ENCODE results near the gene SDK1. TPM values are rescaled to one million over a fixed set of nuclear protein-coding genes. Genes with fewer than 3 reads are reported as not detected.
"Not testable (repeated sequence)": the region's sequence is repeated elsewhere in the genome, so short reads cannot be mapped to it uniquely, and the experiment has no call there.

Gene SDK1
- total RNA-seq, 1 donor from 2014 or later: 10.9 TPM

DNA sequence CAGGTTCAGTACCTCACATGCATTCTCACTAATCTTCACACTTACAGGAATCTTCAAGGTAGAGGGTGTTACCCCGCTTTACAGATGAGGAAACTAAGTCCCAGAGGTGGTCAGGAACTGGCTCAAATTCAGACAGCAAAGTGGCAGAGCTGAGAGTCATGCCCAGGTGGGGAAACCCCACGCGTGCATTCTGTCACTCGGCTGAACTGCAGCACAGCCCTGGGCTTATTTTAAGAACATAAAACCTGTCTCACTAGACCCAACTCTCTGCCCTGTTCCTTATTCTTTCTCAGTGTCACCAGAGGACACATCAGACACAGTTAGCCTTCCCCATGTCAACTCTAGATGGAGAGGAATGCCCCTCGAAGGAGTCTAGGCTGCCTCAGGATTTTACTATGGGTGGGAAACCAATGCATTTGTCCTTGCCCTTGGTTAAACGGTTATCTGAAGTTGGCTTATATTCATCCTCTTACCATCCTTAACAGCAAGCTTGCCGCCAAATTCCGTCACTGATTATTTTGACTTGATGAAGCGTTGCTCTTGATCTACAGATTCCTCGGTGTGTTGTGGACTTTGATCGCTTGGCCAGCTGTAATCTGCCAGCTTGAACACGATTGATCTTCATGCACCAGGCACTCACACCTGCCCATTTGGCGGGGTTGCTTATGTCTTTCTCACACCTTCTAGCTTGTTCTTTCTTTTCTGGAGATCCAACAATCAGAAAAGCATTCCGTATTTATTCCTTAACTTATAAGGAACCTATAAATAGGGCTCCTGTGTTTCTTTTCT, 627.9 kb downstream of the SDK1 start:
- DNase-seq (ENCODE audit: low spot score): no peak
- Mint-ChIP-seq H3K9me3 (ENCODE audit: low read depth) (no peaks in the 10 kb centered on the region), H3K36me3 (ENCODE audit: low read depth) (no peaks in the 10 kb centered on the region), H3K27me3 (ENCODE audit: low read depth) (no peaks in the 10 kb centered on the region), H3K27ac (ENCODE audit: unreplicated experiment) (no peak overlapping the region), H3K4me3 (ENCODE audit: unreplicated experiment) (no peak overlapping the region), H3K4me1 (ENCODE audit: low read depth) (no peaks in the 10 kb centered on the region)
- TF ChIP-seq, protein P1, sequence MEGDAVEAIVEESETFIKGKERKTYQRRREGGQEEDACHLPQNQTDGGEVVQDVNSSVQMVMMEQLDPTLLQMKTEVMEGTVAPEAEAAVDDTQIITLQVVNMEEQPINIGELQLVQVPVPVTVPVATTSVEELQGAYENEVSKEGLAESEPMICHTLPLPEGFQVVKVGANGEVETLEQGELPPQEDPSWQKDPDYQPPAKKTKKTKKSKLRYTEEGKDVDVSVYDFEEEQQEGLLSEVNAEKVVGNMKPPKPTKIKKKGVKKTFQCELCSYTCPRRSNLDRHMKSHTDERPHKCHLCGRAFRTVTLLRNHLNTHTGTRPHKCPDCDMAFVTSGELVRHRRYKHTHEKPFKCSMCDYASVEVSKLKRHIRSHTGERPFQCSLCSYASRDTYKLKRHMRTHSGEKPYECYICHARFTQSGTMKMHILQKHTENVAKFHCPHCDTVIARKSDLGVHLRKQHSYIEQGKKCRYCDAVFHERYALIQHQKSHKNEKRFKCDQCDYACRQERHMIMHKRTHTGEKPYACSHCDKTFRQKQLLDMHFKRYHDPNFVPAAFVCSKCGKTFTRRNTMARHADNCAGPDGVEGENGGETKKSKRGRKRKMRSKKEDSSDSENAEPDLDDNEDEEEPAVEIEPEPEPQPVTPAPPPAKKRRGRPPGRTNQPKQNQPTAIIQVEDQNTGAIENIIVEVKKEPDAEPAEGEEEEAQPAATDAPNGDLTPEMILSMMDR (IDR thresholded peaks at IDR 0.05): no peak

DNA sequence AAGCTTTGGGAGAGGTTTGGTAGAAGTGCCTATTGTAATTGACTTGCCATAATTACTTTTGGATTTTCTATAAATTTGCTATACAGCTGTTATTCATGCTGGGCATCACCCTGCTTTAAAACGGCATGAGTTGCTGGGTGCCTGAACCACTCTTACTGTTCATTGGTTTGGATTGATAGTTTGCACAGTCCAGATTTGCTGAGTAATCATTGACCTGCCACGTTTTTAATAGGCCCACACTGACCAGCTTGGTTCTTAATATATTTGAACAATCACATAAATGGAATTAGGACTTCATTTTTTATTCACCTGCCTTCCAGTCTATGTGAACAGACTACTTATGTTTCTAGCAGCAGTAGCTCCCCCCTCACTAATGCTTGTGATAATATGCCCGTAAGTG, 630.8 kb downstream of the SDK1 start:
- no peak for DNase-seq (ENCODE audit: low spot score)
- Mint-ChIP-seq H3K27ac (ENCODE audit: unreplicated experiment) (no peak overlapping the region), H3K4me1 (ENCODE audit: low read depth) (no peaks in the 10 kb centered on the region), H3K27me3 (ENCODE audit: low read depth) (no peaks in the 10 kb centered on the region), H3K36me3 (ENCODE audit: low read depth) (peaks cover 9% of the 10 kb centered on the region), H3K4me3 (ENCODE audit: unreplicated experiment) (no peak overlapping the region), H3K9me3 (ENCODE audit: low read depth) (peaks cover 11% of the 10 kb centered on the region)
- TF ChIP-seq, protein P1 (IDR thresholded peaks at IDR 0.05): no peak

DNA sequence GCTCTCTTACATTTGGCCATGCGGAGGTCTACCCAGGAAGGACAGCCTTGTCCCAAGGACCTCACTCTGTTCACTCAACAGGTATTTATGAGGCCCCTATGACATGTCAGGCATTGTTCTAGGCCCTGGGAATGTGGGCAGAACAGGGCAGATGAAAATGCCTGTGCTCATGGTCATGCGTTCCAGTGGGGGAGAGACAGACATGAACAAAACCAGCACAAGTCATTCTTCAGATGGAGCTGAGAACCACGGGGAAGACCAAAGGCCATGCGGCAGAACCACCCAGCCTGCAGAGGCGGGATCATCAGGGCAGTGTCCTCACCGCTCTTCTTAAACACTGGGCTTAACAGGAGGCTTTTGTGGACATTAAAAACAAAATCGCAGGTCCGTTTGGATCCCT, 636.1 kb downstream of the SDK1 start:
- no peak for DNase-seq (ENCODE audit: low spot score)
- H3K9me3 Mint-ChIP-seq (ENCODE audit: low read depth): peaks cover 11% of the 10 kb centered on the region
- H3K4me3 Mint-ChIP-seq (ENCODE audit: unreplicated experiment): no peak overlapping the region
- peaks cover 10% of the 10 kb centered on the region for H3K36me3 Mint-ChIP-seq (ENCODE audit: low read depth)
- no peaks in the 10 kb centered on the region for H3K4me1 Mint-ChIP-seq (ENCODE audit: low read depth)
- no peak overlapping the region for H3K27ac Mint-ChIP-seq (ENCODE audit: unreplicated experiment)
- TF ChIP-seq, protein P1 (IDR thresholded peaks at IDR 0.05): no peak
- H3K27me3 Mint-ChIP-seq (ENCODE audit: low read depth): no peaks in the 10 kb centered on the region

DNA sequence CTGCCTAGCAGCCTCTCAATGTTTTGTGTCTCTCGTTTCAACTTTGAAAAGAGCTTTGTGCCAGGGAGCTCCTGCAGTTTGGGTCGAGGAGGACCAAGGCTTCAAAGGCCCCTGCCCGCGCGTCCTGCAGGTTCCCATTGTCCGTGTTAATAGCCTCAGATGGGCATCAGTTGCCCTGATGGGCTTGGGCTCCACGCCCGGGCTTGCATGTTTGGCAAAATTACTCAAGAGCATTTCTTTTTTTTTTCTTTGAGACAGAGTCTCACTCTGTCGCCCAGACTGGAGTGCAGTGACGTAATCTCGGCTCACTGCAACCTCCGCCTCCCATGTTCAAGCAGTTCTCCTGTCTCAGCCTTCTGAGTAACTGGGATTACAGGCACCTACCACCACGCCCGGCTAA, 636.6 kb downstream of the SDK1 start:
- H3K4me1 Mint-ChIP-seq (ENCODE audit: low read depth): no peaks in the 10 kb centered on the region
- TF ChIP-seq, protein P1 (IDR thresholded peaks at IDR 0.05): no peak
- no peak for DNase-seq (ENCODE audit: low spot score)
- no peak overlapping the region for H3K4me3 Mint-ChIP-seq (ENCODE audit: unreplicated experiment)
- peaks cover 11% of the 10 kb centered on the region for H3K9me3 Mint-ChIP-seq (ENCODE audit: low read depth)
- H3K27ac Mint-ChIP-seq (ENCODE audit: unreplicated experiment): no peak overlapping the region
- H3K36me3 Mint-ChIP-seq (ENCODE audit: low read depth): peaks cover 10% of the 10 kb centered on the region
- no peaks in the 10 kb centered on the region for H3K27me3 Mint-ChIP-seq (ENCODE audit: low read depth)

DNA sequence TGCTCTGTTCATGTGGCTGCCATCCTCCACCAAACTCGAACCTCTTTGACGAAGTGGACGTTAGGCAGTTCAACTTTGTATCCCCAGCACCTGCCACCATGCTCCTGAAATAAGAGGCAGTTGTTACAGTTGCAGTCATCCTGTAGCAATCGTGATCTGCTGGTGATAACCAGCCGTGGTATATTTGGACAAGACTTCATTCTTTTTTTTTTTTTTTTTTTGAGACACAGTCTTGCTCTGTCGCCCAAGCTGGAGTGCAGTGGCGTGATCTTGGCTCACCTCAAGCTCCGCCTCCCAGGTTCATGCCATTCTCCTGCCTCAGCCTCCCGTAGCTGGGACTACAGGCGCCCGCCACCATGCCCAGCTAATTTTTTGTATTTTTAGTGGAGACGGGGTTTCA, 640.7 kb downstream of the SDK1 start:
- H3K27ac Mint-ChIP-seq (ENCODE audit: unreplicated experiment); DNase-seq (ENCODE audit: low spot score); H3K4me3 Mint-ChIP-seq (ENCODE audit: unreplicated experiment); H3K9me3 Mint-ChIP-seq (ENCODE audit: low read depth); H3K36me3 Mint-ChIP-seq (ENCODE audit: low read depth); H3K27me3 Mint-ChIP-seq (ENCODE audit: low read depth); H3K4me1 Mint-ChIP-seq (ENCODE audit: low read depth): not testable (repeated sequence)

DNA sequence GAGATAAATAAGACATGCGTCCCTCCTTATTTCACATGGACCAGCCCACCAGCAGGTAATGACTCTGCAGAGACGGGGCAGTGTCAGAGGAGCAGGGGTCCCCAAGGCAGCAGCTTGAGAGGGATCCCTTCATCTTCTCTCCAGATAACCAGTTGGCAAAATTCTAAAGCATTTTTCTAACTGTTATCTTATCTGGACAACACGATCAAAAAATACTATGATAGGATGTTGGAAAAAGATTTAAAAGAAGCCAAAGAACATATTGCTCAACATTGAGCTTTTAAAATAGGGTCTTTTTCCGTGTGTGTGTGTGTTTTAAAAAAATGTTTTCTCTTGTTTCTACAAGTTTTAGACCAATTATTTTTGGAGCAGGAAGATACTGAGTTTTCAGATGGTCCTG, 641.2 kb downstream of the SDK1 start:
- Mint-ChIP-seq H3K4me3 (ENCODE audit: unreplicated experiment) (no peak overlapping the region), H3K27me3 (ENCODE audit: low read depth) (no peaks in the 10 kb centered on the region), H3K27ac (ENCODE audit: unreplicated experiment) (no peak overlapping the region), H3K4me1 (ENCODE audit: low read depth) (peaks cover 9% of the 10 kb centered on the region), H3K36me3 (ENCODE audit: low read depth) (peaks cover 9% of the 10 kb centered on the region), H3K9me3 (ENCODE audit: low read depth) (peaks cover 8% of the 10 kb centered on the region)
- TF ChIP-seq, protein P1 (IDR thresholded peaks at IDR 0.05): no peak
- DNase-seq (ENCODE audit: low spot score): no peak

Data from chondrocyte (in vitro differentiated cells).